DOHH2 (cell line): ENCODE measurements around the gene EXTL1.

Experiments used
- H3F3A ChIP-seq: fragments of 200-600 bp; sonication (generic), shearing (Covaris generic); 2 replicates; pipeline ENCODE4 v1.6.0; 2016; ENCODE audit warnings: antibody characterized with exemption, mild to moderate bottlenecking; ENCODE audit not compliant: control insufficient read depth, insufficient read depth
- H3K27ac ChIP-seq: fragments of 200-600 bp; sonication (generic); 2 replicates; pipeline ENCODE4 v1.5.1; 2014; ENCODE audit warnings: low read depth, mild to moderate bottlenecking, low read length, moderate library complexity
- H3K27me3 ChIP-seq: fragments of 200-600 bp; sonication (generic); 2 replicates; pipeline ENCODE4 v1.6.1; 2014; ENCODE audit warnings: mild to moderate bottlenecking, low read length, mixed read lengths; ENCODE audit not compliant: control insufficient read depth
- H3K36me3 ChIP-seq: fragments of 200-600 bp; sonication (generic); 2 replicates; pipeline ENCODE4 v1.6.1; 2014; ENCODE audit warnings: mild to moderate bottlenecking, low read length, moderate library complexity, mixed read lengths; ENCODE audit not compliant: control insufficient read depth
- H3K4me1 ChIP-seq: fragments of 200-600 bp; sonication (generic); 2 replicates; pipeline ENCODE4 v1.6.1; 2014; ENCODE audit warnings: mild to moderate bottlenecking, low read length, mixed read lengths; ENCODE audit not compliant: control insufficient read depth
- H3K4me2 ChIP-seq: fragments of 200-600 bp; sonication (generic); 2 replicates; pipeline ENCODE4 v1.6.0; 2014; ENCODE audit warnings: mild to moderate bottlenecking, low read length, moderate library complexity
- H3K4me3 ChIP-seq: fragments of 200-600 bp; sonication (generic); 2 replicates; pipeline ENCODE4 v1.5.1; 2014; ENCODE audit warnings: mild to moderate bottlenecking, low read length, mixed read lengths
- H3K79me2 ChIP-seq: fragments of 200-600 bp; sonication (generic); 2 replicates; pipeline ENCODE4 v1.6.1; 2014; ENCODE audit warnings: mild to moderate bottlenecking, low read length, mixed read lengths; ENCODE audit not compliant: control insufficient read depth
- H3K9me2 ChIP-seq: fragments of 200-600 bp; sonication (generic); replicated peaks from 2 replicates; pipeline ENCODE4 v1.6.1; 2014; ENCODE audit warnings: mild to moderate bottlenecking, low read length, mixed read lengths; ENCODE audit not compliant: control insufficient read depth
- H3K9me3 ChIP-seq: fragments of 200-600 bp; sonication (generic); 2 replicates; pipeline ENCODE4 v1.6.1; 2014; ENCODE audit warnings: antibody characterized with exemption, low read length, mixed read lengths; ENCODE audit not compliant: control insufficient read depth, insufficient read depth
- H4K20me1 ChIP-seq: fragments of 200-600 bp; sonication (generic); 2 replicates; pipeline ENCODE4 v1.6.0; 2014; ENCODE audit warnings: low read depth, mild to moderate bottlenecking, antibody characterized with exemption, low read length, moderate library complexity; ENCODE audit not compliant: control insufficient read depth, insufficient read depth
- CTCF ChIP-seq: fragments of 200-600 bp; sonication (generic); IDR thresholded peaks from one replicate; pipeline ENCODE4 v1.5.1; 2014; ENCODE audit warnings: antibody characterized with exemption, mild to moderate bottlenecking, low read depth, low read length; ENCODE audit not compliant: poor library complexity, severe bottlenecking
- EZH2phosphoT487 ChIP-seq: fragments of 200-600 bp; sonication (generic); IDR thresholded peaks from 2 replicates; pipeline ENCODE4 v1.6.1; 2017; ENCODE audit warnings: borderline replicate concordance, mild to moderate bottlenecking, antibody characterized with exemption, low read length, moderate library complexity, mixed read lengths

EXTL1 gene

DNA sequence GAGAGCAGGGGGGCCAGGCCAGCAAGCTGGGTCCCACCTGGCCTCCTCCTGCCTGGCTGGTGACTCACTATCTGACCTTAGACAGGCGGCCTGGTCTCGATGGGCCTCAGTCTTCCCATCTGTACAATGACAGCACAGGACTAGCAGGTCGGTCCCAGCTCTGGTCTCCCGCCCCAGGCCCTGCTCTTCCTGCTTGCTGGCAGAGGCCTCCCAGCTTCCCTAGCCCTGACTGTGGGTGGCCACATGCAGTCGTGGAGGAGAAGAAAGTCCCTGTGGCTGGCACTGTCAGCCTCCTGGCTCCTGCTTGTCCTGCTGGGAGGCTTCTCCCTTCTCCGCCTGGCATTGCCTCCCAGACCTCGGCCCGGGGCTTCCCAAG is 817 bp downstream of the EXTL1 start:
- H3K4me2 ChIP-seq: no peak overlapping the region
- TF ChIP-seq CTCF (no peak), EZH2phosphoT487 (no peak)
- no peak overlapping the region for H3K4me3 ChIP-seq
- H3K36me3 ChIP-seq: no peaks in the 10 kb centered on the region
- no peaks in the 10 kb centered on the region for H3K9me2 ChIP-seq
- peaks cover 13% of the 10 kb centered on the region for H3K27me3 ChIP-seq
- no peaks in the 10 kb centered on the region for H3K4me1 ChIP-seq
- H3K79me2 ChIP-seq: no peaks in the 10 kb centered on the region
- H3K9me3 ChIP-seq: no peaks in the 10 kb centered on the region
- H4K20me1 ChIP-seq: no peaks in the 10 kb centered on the region
- no peaks in the 10 kb centered on the region for H3F3A ChIP-seq
- no peak overlapping the region for H3K27ac ChIP-seq

GRCh38 chr1:26023009-26023408 is 1.4 kb downstream of the EXTL1 start:
- Histone ChIP-seq H3K9me3 (no peaks in the 10 kb centered on the region), H3K79me2 (no peaks in the 10 kb centered on the region), H3K4me2 (no peak overlapping the region), H3K4me1 (no peaks in the 10 kb centered on the region), H3K9me2 (no peaks in the 10 kb centered on the region), H3K27me3 (peaks cover 13% of the 10 kb centered on the region), H3F3A (no peaks in the 10 kb centered on the region), H4K20me1 (no peaks in the 10 kb centered on the region), H3K4me3 (no peak overlapping the region), H3K27ac (no peak overlapping the region), H3K36me3 (no peaks in the 10 kb centered on the region)
- no peak for TF ChIP-seq EZH2phosphoT487
- no peak for TF ChIP-seq CTCF

GRCh38 chr1:26023826-26024225 is 2.3 kb downstream of the EXTL1 start:
- Histone ChIP-seq H3K4me3 (no peak overlapping the region), H4K20me1 (no peaks in the 10 kb centered on the region), H3K79me2 (no peaks in the 10 kb centered on the region), H3K27me3 (peaks cover 13% of the 10 kb centered on the region), H3K36me3 (no peaks in the 10 kb centered on the region), H3K4me2 (no peak overlapping the region), H3K9me3 (no peaks in the 10 kb centered on the region), H3K27ac (no peak overlapping the region), H3K9me2 (no peaks in the 10 kb centered on the region), H3F3A (no peaks in the 10 kb centered on the region), H3K4me1 (no peaks in the 10 kb centered on the region)
- TF ChIP-seq CTCF (no peak), EZH2phosphoT487 (no peak)

DNA sequence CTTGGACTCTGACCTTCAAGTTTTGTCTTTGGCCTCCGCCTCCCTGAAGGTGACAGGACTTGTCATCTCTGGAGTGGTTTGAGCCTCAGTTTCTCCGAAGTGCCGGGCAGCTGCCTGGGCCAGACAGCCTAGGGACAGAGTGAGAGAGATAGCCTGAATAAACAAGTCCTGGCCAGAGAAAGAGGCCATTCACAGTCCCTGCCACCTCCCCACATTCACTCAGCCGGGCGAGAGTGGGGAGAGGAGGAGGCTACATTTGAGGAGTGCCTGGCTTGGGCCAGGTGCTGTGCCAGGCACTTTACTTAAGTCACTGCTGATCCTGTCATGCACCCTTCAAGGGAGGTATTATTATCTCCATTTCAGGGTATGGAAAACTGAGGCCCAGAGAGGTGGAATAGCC is 3.5 kb downstream of the EXTL1 start:
- Histone ChIP-seq H3K27ac (no peak overlapping the region), H3K4me3 (no peak overlapping the region), H3K79me2 (no peaks in the 10 kb centered on the region), H3K4me2 (no peak overlapping the region), H3K4me1 (no peaks in the 10 kb centered on the region), H3F3A (no peaks in the 10 kb centered on the region), H3K27me3 (peaks cover 13% of the 10 kb centered on the region), H3K36me3 (no peaks in the 10 kb centered on the region), H3K9me3 (no peaks in the 10 kb centered on the region), H4K20me1 (no peaks in the 10 kb centered on the region), H3K9me2 (no peaks in the 10 kb centered on the region)
- TF ChIP-seq EZH2phosphoT487 (no peak), CTCF (no peak)
